Measurements from ENCODE around the gene EFNA1. TPM values are rescaled to one million over a fixed set of nuclear protein-coding genes. Genes with fewer than 3 reads are reported as not detected.

Gene EFNA1, protein sequence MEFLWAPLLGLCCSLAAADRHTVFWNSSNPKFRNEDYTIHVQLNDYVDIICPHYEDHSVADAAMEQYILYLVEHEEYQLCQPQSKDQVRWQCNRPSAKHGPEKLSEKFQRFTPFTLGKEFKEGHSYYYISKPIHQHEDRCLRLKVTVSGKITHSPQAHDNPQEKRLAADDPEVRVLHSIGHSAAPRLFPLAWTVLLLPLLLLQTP
- 0.29 TPM in 1 of 2 replicates, not detected in the other for total RNA-seq

DNA sequence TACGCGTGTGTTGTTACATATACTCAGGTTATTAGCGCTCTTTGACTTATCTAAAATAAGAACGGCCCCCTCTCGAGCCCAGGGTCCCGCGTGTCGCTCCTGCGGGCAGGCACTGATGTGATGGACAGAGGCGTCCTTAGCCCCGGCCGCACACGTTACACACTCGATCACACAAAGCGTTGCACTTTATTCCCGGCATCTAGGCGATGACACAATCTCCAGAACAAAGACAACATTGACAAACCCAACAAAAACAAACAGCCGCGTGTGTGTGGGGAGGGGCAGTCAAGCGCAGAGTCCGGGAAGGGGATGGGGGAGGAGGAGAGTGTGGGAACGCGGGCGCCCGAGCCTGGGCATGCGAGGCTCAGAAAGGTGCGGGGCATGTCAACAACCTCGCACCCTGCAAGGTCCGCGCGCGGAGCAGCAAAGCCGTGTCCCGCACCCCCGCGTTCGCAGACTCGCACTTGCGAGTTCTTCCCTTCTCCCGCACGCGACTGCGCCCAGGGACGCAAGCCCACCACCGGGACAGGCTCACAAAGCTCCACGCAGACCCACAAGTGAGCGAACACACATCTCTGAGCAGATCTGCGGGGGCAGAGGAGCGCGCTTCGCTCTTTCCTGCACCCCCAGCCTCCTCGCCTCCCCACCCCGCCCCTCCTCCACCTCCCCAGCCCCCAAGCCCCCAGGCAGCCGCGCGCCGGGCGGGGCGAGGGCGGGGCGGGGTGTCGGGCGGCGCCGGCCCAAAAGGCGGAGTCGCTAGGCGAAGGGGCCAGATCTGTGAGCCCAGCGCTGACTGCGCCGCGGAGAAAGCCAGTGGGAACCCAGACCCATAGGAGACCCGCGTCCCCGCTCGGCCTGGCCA, at the start of gene EFNA1:
Gene EFNA1 (plus strand): TSS at position 772 of the 862 bp plus-strand sequence. CDS start 102 bp downstream, outside the sequence.
- Mint-ChIP-seq H3K4me3 (peak within 1 kb of the TSS; percentile 79), H3K27me3 (peaks cover 42% of the 10 kb centered on the region), H3K4me1 (peaks cover 30% of the 10 kb centered on the region), H3K36me3 (ENCODE audit: low read depth) (no peaks in the 10 kb centered on the region), H3K27ac (no peak within 1 kb of the TSS), H3K9me3 (no peaks in the 10 kb centered on the region)
- DNase-seq (peak; percentile 42), ATAC-seq (ENCODE audit: low read depth) (peak; percentile 71)
- intact Hi-C loops (cut with micrococcal nuclease): loop anchor here (1.0 to 5.0 kb wide), 2 partner anchors 8 to 35 kb away; partner anchors contain the start of gene SLC50A1
- POLR2A ChIA-PET: interaction anchor here (0.5 to 1.0 kb wide), 3 partner anchors 31 to 245 kb away, joined by 4 to 6 read pairs (median 5); partner anchors contain the start of gene KRTCAP2
- TF ChIP-seq, protein P1, sequence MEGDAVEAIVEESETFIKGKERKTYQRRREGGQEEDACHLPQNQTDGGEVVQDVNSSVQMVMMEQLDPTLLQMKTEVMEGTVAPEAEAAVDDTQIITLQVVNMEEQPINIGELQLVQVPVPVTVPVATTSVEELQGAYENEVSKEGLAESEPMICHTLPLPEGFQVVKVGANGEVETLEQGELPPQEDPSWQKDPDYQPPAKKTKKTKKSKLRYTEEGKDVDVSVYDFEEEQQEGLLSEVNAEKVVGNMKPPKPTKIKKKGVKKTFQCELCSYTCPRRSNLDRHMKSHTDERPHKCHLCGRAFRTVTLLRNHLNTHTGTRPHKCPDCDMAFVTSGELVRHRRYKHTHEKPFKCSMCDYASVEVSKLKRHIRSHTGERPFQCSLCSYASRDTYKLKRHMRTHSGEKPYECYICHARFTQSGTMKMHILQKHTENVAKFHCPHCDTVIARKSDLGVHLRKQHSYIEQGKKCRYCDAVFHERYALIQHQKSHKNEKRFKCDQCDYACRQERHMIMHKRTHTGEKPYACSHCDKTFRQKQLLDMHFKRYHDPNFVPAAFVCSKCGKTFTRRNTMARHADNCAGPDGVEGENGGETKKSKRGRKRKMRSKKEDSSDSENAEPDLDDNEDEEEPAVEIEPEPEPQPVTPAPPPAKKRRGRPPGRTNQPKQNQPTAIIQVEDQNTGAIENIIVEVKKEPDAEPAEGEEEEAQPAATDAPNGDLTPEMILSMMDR (IDR thresholded peaks at IDR 0.05): no peak
- CTCF ChIA-PET: interaction anchor here (1.4 to 1.5 kb wide), 2 partner anchors 36 to 46 kb away, joined by 4 read pairs; partner anchors contain the start of gene KRTCAP2

DNA sequence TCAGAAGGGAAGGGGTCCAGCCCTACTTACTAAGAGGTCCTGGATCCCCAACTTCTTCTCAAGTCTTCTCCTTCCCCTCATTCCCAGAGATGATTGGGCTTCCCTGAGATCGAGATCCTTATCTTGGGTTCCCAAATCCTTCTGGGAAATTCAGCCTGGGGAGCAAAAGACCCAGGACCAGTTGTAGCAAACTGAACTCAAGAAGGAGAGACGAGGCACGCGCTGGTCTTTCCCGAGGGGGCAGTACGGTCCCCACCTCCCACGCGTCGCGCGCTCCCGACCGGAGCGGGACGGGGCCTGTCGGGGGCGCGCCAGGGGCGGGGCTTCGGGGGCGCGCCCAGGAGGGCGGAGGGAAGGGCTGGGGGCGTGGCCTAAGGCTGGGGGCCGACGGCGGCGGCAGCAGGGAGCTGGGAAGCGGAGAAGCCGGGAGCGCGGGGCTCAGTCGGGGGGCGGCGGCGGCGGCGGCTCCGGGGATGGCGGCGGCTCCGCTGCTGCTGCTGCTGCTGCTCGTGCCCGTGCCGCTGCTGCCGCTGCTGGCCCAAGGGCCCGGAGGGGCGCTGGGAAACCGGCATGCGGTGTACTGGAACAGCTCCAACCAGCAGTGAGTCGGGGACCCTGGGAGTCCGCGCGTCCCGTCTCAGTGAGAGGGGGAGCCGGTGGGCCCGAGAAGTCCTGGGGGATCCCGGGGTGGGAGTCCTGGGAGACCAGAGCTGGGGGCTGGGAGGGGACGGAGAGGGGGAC, 49.0 kb upstream of the EFNA1 start, which contains the start of gene EFNA3:
Gene EFNA3 (plus strand): TSS at position 369 of the 741 bp plus-strand sequence. CDS start 105 bp downstream, at position 474.
- peaks cover 20% of the 10 kb centered on the region for H3K27me3 Mint-ChIP-seq
- TF ChIP-seq, protein P1 (IDR thresholded peaks at IDR 0.05): no peak
- H3K4me1 Mint-ChIP-seq: peaks cover 42% of the 10 kb centered on the region
- intact Hi-C loops (cut with micrococcal nuclease): loop anchor here (1.0 kb wide), 1 partner anchor 7 kb away; no protein-coding TSS in a partner anchor
- ATAC-seq (ENCODE audit: low read depth) (peak; percentile 70), DNase-seq (peak; percentile 74)
- no peaks in the 10 kb centered on the region for H3K36me3 Mint-ChIP-seq (ENCODE audit: low read depth)
- H3K9me3 Mint-ChIP-seq: no peaks in the 10 kb centered on the region
- H3K27ac Mint-ChIP-seq: peak within 1 kb of the TSS; percentile 74
- peak within 1 kb of the TSS; percentile 77 for H3K4me3 Mint-ChIP-seq
- ChIA-PET POLR2A (interaction anchor here (0.6 to 1.4 kb wide), 8 partner anchors 14 to 589 kb away, joined by 3 to 4 read pairs (median 3); partner anchors contain the start of genes ADAM15, KRTCAP2 and SLC50A1), CTCF (interaction anchor here (1.1 to 1.5 kb wide), 3 partner anchors 8 to 94 kb away, joined by 3 to 4 read pairs (median 3); partner anchors contain the start of gene KRTCAP2)

DNA sequence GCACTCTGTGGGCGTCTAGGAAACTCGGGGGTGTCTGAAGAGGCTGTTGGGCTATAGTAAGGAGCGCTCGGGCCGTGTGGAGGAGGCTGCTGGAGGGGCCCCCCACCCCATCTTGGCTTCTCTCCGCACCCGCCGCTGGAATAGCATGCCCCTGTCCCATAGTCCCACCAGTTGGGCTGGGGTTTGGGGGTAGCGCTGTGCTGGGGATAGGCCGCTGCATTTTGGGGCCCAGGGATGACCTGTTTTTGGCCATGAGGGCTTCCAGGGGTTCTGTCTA, 48.5 kb upstream of the EFNA1 start:
- H3K4me3 Mint-ChIP-seq: peak overlapping the region; percentile 77
- ChIA-PET POLR2A (interaction anchor here (0.7 to 1.4 kb wide), 5 partner anchors 15 to 94 kb away, joined by 3 to 4 read pairs (median 3); partner anchors contain the start of genes ADAM15, KRTCAP2 and SLC50A1), CTCF (interaction anchor here (1.1 to 1.5 kb wide), 3 partner anchors 8 to 94 kb away, joined by 3 to 4 read pairs (median 3); partner anchors contain the start of gene KRTCAP2)
- intact Hi-C loops (cut with micrococcal nuclease): loop anchor here (1.0 kb wide), 1 partner anchor 8 kb away; no protein-coding TSS in a partner anchor
- peak overlapping the region; percentile 74 for H3K27ac Mint-ChIP-seq
- DNase-seq: no peak
- H3K9me3 Mint-ChIP-seq: no peaks in the 10 kb centered on the region
- peaks cover 43% of the 10 kb centered on the region for H3K4me1 Mint-ChIP-seq
- TF ChIP-seq, protein P1 (IDR thresholded peaks at IDR 0.05): no peak
- peaks cover 26% of the 10 kb centered on the region for H3K27me3 Mint-ChIP-seq
- ATAC-seq (ENCODE audit: low read depth): no peak
- H3K36me3 Mint-ChIP-seq (ENCODE audit: low read depth): no peaks in the 10 kb centered on the region

DNA sequence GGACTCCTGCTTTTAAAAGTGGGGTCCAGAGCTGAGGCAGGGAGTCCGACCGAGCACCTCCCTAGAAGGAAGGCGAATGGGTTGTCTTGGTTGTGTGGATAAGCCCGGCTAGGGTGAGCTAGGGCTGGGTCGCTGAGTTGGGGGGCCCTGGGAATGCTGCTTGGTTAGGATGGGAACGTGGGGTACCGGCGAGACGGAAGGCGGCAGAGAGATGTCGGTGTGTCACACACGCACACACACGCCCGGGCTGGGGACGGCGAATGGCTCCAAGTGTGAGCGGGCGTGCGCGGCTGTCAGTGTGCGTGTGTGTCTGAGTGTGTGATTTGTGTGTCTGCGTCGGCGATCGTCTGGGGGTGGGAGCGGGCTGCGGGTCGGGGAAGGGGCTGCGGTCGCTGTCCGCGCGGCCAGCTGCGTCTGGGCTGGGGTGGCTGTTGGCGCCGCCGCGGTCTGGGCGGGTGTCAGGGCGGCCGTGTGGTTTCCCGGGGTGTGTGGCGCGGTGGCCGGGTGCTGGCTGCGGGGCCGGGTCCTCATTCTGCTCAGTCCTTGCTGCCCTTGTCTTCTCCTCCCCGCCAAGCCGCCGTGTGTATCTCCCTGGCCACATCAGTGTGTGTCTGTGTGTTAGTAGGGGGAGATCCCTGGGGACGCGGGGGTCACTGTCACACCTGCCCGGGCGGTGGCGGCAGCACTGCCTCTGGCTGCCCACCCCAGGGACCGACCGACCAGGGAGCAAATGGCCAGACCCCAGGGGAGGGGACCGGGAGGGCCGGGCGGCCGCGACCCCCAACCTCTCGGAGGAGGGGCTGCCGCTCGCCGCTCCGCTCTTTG, 48.0 kb upstream of the EFNA1 start:
- TF ChIP-seq, protein P1 (IDR thresholded peaks at IDR 0.05): no peak
- DNase-seq: no peak
- Mint-ChIP-seq H3K27me3 (peaks cover 28% of the 10 kb centered on the region), H3K4me3 (peak overlapping the region; percentile 77), H3K36me3 (ENCODE audit: low read depth) (no peaks in the 10 kb centered on the region), H3K27ac (peak overlapping the region; percentile 74), H3K4me1 (peaks cover 47% of the 10 kb centered on the region), H3K9me3 (no peaks in the 10 kb centered on the region)
- POLR2A ChIA-PET: interaction anchor here (0.6 to 2.4 kb wide), 8 partner anchors 9 to 90 kb away, joined by 3 to 7 read pairs (median 3); partner anchors contain the start of genes ADAM15 and SLC50A1
- no peak for ATAC-seq (ENCODE audit: low read depth)
- intact Hi-C loops (cut with micrococcal nuclease): loop anchor here (1.0 kb wide), 1 partner anchor 8 kb away; no protein-coding TSS in a partner anchor
- CTCF ChIA-PET: interaction anchor here (1.1 to 1.5 kb wide), 2 partner anchors 9 to 93 kb away, joined by 3 read pairs; partner anchors contain the start of gene KRTCAP2
